IMR-90 (cell line): ENCODE results near the gene PDGFC. TPM values are rescaled to one million over a fixed set of nuclear protein-coding genes. Genes with fewer than 3 reads are reported as not detected.

Experiments
- ATAC-seq: fragments of 200-7000 bp; cut with Tn5 transposase; 2 replicates; pipeline ENCODE4 v1.9.1; 2020; ENCODE audit warnings: low read depth, mild to moderate bottlenecking, moderate library complexity
- BruUV-seq: library from RNA; stranded (reverse); fragments of 400-500 nt; replicated peaks from 2 replicates; lab custom pipeline; 2021; lab: Mats Ljungman, UMichigan
- CTCF ChIA-PET: fragments of 300-600 bp; formaldehyde crosslinking; extraction: SDS; loops from one replicate; lab custom pipeline; 2021; ENCODE audit warnings: antibody characterized with exemption; lab: Yijun Ruan, JAX
- POLR2A ChIA-PET: fragments of 300-600 bp; sonication (Branson Sonifier 250); formaldehyde crosslinking; loops from one replicate; lab custom pipeline; 2022; ENCODE audit warnings: antibody characterized with exemption; ENCODE audit not compliant: unreplicated experiment; lab: Charles Lee
- DNase-seq: peaks from one replicate; pipeline ENCODE4 v3.0.0; 2013
- H2AFZ ChIP-seq: replicated peaks from 2 replicates; pipeline ENCODE3; 2013; ENCODE audit warnings: low read length, mild to moderate bottlenecking; ENCODE audit not compliant: poor library complexity
- H2AK5ac ChIP-seq: 2 replicates; pipeline ENCODE4 v1.6.1; 2013; ENCODE audit warnings: low read depth, low read length, inconsistent platforms
- H2AK9ac ChIP-seq: replicated peaks from 2 replicates; pipeline ENCODE3; 2013; ENCODE audit warnings: mild to moderate bottlenecking, low read depth, low read length, moderate library complexity; ENCODE audit not compliant: poor library complexity
- H2BK120ac ChIP-seq: 2 replicates; pipeline ENCODE4 v1.6.1; 2013; ENCODE audit warnings: low read depth, low read length, inconsistent platforms
- H2BK15ac ChIP-seq: 3 replicates; pipeline ENCODE4 v1.6.1; 2013; ENCODE audit warnings: low read depth, low read length, inconsistent platforms
- H2BK20ac ChIP-seq: 2 replicates; pipeline ENCODE4 v1.6.1; 2013; ENCODE audit warnings: low read depth, mild to moderate bottlenecking, inconsistent platforms, low read length, moderate library complexity
- H2BK5ac ChIP-seq: 2 replicates; pipeline ENCODE4 v1.6.1; 2013; ENCODE audit warnings: mild to moderate bottlenecking, low read depth, low read length, inconsistent platforms; ENCODE audit not compliant: poor library complexity, severe bottlenecking
- H3K14ac ChIP-seq: replicated peaks from 2 replicates; pipeline ENCODE4 v1.6.1; 2013; ENCODE audit warnings: low read depth, low read length, inconsistent platforms
- H3K18ac ChIP-seq: 2 replicates; pipeline ENCODE4 v1.6.1; 2013; ENCODE audit warnings: low read depth, low read length, control low read depth
- H3K23ac ChIP-seq: 2 replicates; pipeline ENCODE4 v1.6.1; 2013; ENCODE audit warnings: low read depth, low read length, inconsistent platforms
- H3K27ac ChIP-seq: 2 replicates; pipeline ENCODE4 v1.5.1; 2013; ENCODE audit warnings: mild to moderate bottlenecking, control low read depth, low read length; ENCODE audit not compliant: insufficient read depth
- H3K27me3 ChIP-seq: 2 replicates; pipeline ENCODE4 v1.6.1; 2013; ENCODE audit warnings: low read length; ENCODE audit not compliant: control insufficient read depth, insufficient read depth
- H3K36me3 ChIP-seq: 2 replicates; pipeline ENCODE4 v1.6.1; 2013; ENCODE audit warnings: low read length, mixed read lengths; ENCODE audit not compliant: control insufficient read depth, insufficient read depth
- H3K4ac ChIP-seq: 2 replicates; pipeline ENCODE4 v1.6.1; 2013; ENCODE audit warnings: low read depth, low read length, inconsistent platforms
- H3K4me1 ChIP-seq: 2 replicates; pipeline ENCODE4 v1.6.1; 2013; ENCODE audit warnings: low read length, mixed read lengths; ENCODE audit not compliant: control insufficient read depth, insufficient read depth
- H3K4me2 ChIP-seq: 2 replicates; pipeline ENCODE4 v1.6.1; 2013; ENCODE audit warnings: low read depth, mild to moderate bottlenecking, control low read depth, low read length, moderate library complexity
- H3K4me3 ChIP-seq: 2 replicates; pipeline ENCODE4 v1.5.1; 2013; ENCODE audit warnings: low read depth, mild to moderate bottlenecking, control low read depth, low read length, moderate library complexity; ENCODE audit not compliant: insufficient read depth
- H3K56ac ChIP-seq: 2 replicates; pipeline ENCODE4 v1.6.1; 2013; ENCODE audit warnings: low read length, inconsistent platforms; ENCODE audit not compliant: insufficient read depth; ENCODE audit errors: extremely low read depth
- H3K79me1 ChIP-seq, 2 experiments: 2 replicates each; pipeline ENCODE4 v1.6.1; 2013; ENCODE audit warnings: low read length in 2 of 2, inconsistent platforms in 1 of 2, low read depth in 1 of 2
- H3K9ac ChIP-seq: 2 replicates; pipeline ENCODE4 v1.6.1; 2013; ENCODE audit warnings: low read depth, low read length, control low read depth
- H3K9me1 ChIP-seq: 2 replicates; pipeline ENCODE4 v1.6.1; 2013; ENCODE audit warnings: low read length, inconsistent platforms; ENCODE audit not compliant: insufficient read depth
- H3K9me3 ChIP-seq: 2 replicates; pipeline ENCODE4 v1.6.1; 2013; ENCODE audit warnings: low read length; ENCODE audit not compliant: control insufficient read depth, insufficient read depth
- H4K20me1 ChIP-seq: 2 replicates; pipeline ENCODE4 v1.6.1; 2013; ENCODE audit warnings: low read length, inconsistent platforms; ENCODE audit not compliant: insufficient read depth
- H4K5ac ChIP-seq: 2 replicates; pipeline ENCODE4 v1.6.1; 2013; ENCODE audit warnings: mild to moderate bottlenecking, low read depth, low read length, control low read depth
- H4K8ac ChIP-seq, 2 experiments: 2 replicates each; pipeline ENCODE4 v1.6.1; 2013; ENCODE audit warnings: low read depth in 2 of 2, low read length in 2 of 2, control low read depth in 1 of 2, inconsistent platforms in 1 of 2
- H4K91ac ChIP-seq: 2 replicates; pipeline ENCODE4 v1.6.1; 2013; ENCODE audit warnings: low read depth, low read length, inconsistent platforms; ENCODE audit not compliant: insufficient read depth
- BHLHE40 ChIP-seq: fragments of 150-350 bp; IDR thresholded peaks from 2 replicates; pipeline ENCODE4 v1.6.1; 2016; ENCODE audit warnings: mild to moderate bottlenecking, low read depth, low read length
- CEBPB ChIP-seq: IDR thresholded peaks from 2 replicates; pipeline ENCODE4 v1.6.1; 2012; ENCODE audit warnings: low read depth, low read length, improper control_type of control experiment
- CHD1 ChIP-seq: IDR thresholded peaks from 2 replicates; pipeline ENCODE4 v1.6.1; 2012; ENCODE audit warnings: low read depth, low read length, improper control_type of control experiment
- CTCF ChIP-seq: conservative IDR thresholded peaks from 2 replicates; pipeline ENCODE4 v1.5.1; 2012; ENCODE audit warnings: mild to moderate bottlenecking, low read depth, low read length, improper control_type of control experiment
- ELK1 ChIP-seq: fragments of 150-350 bp; IDR thresholded peaks from 2 replicates; pipeline ENCODE4 v1.6.1; 2016; ENCODE audit warnings: low read depth, mild to moderate bottlenecking, low read length, moderate library complexity, borderline replicate concordance
- FOS ChIP-seq: fragments of 150-350 bp; IDR thresholded peaks from 2 replicates; pipeline ENCODE4 v1.6.1; 2016; ENCODE audit warnings: low read depth, low read length
- MAFK ChIP-seq: IDR thresholded peaks from 2 replicates; pipeline ENCODE4 v1.6.1; 2012; ENCODE audit warnings: low read depth, low read length, improper control_type of control experiment
- MAZ ChIP-seq: IDR thresholded peaks from 2 replicates; pipeline ENCODE4 v1.6.1; 2012; ENCODE audit warnings: low read depth, mild to moderate bottlenecking, low read length, improper control_type of control experiment, moderate library complexity, borderline replicate concordance
- MXI1 ChIP-seq: IDR thresholded peaks from 2 replicates; pipeline ENCODE4 v1.6.1; 2012; ENCODE audit warnings: low read depth, mild to moderate bottlenecking, low read length, moderate library complexity, borderline replicate concordance
- NFE2L2 ChIP-seq: fragments of 150-350 bp; IDR thresholded peaks from 2 replicates; pipeline ENCODE4 v1.6.1; 2016; ENCODE audit warnings: low read depth, mild to moderate bottlenecking, low read length
- POLR2A ChIP-seq: IDR thresholded peaks from 2 replicates; pipeline ENCODE4 v1.6.1; 2012; ENCODE audit warnings: mild to moderate bottlenecking, low read depth, low read length
- RAD21 ChIP-seq: IDR thresholded peaks from 2 replicates; pipeline ENCODE4 v1.6.1; 2012; ENCODE audit warnings: low read length, improper control_type of control experiment
- RCOR1 ChIP-seq: IDR thresholded peaks from 2 replicates; pipeline ENCODE4 v1.6.1; 2012; ENCODE audit warnings: mild to moderate bottlenecking, low read length, improper control_type of control experiment; ENCODE audit not compliant: insufficient replicate concordance
- RFX5 ChIP-seq: IDR thresholded peaks from 2 replicates; pipeline ENCODE4 v1.8.0; 2012; ENCODE audit warnings: low read depth, mild to moderate bottlenecking, low read length, moderate library complexity
- SMC3 ChIP-seq: fragments of 150-350 bp; IDR thresholded peaks from 2 replicates; pipeline ENCODE4 v1.6.1; 2016; ENCODE audit warnings: low read depth, mild to moderate bottlenecking, antibody characterized with exemption, low read length, moderate library complexity
- USF2 ChIP-seq: fragments of 150-350 bp; IDR thresholded peaks from 2 replicates; pipeline ENCODE4 v1.6.1; 2017; ENCODE audit warnings: mild to moderate bottlenecking, antibody characterized with exemption, low read length, low read depth
- WGBS, 2 experiments: methylation state at CpG; one replicate each; pipeline versions ENCODE4 v1.1.5 to v1.1.7; 2013; ENCODE audit warnings: missing lambda C conversion rate in 2 of 2; ENCODE audit not compliant: insufficient read length in 1 of 2; ENCODE audit errors: extremely low coverage in 2 of 2; 5-methylcytosine and 5-hydroxymethylcytosine counted together
- dilution Hi-C: fragments of 300-500 bp; cut with HindIII; formaldehyde crosslinking; loops from one replicate; pipeline ENCODE4 v1.14.3; 2018; ENCODE audit warnings: low sequenced_read_pairs; ENCODE audit not compliant: unreplicated experiment
- in situ Hi-C: fragments of 300-500 bp; cut with MboI; formaldehyde crosslinking; loops from 3 replicates; pipeline ENCODE4 v1.14.3; 2019; ENCODE audit warnings: low sequenced_read_pairs, inconsistent platforms, mixed read lengths
- intact Hi-C: fragments of 100-400 bp; cut with micrococcal nuclease; formaldehyde crosslinking; loops from 2 replicates; pipeline ENCODE4 v1.10.0; 2022
- polyA plus RNA-seq, 3 experiments: library from polyadenylated mRNA; depleted of rRNA; stranded (reverse); fragments of >200 nt; gene quantifications; 2 replicates each; pipeline ENCODE4 v1.2.3, GENCODE V29; 2012; ENCODE audit warnings: low replicate concordance in 1 of 3
- total RNA-seq: library from RNA; depleted of rRNA; stranded (reverse); fragments of >200 nt; gene quantifications from 2 replicates; pipeline ENCODE4 v1.2.3, GENCODE V29; 2012

Gene PDGFC
- total and polyA plus RNA-seq, 2 of the 4 experiments (the other 2 are of a cell fraction) = 19.8 to 90.7 TPM

- no peaks in the 10 kb centered on the region for H3K27me3 ChIP-seq
- WGBS, 2 experiments = no CpG with 5 or more reads among the region's 2 CpGs
These were observed 165.9 kb downstream of the PDGFC start for GRCh38 chr4:156805696-156806095.

More at GRCh38 chr4:156805696-156806095, 165.9 kb downstream of the PDGFC start:
- Histone ChIP-seq H3K9ac (no peak overlapping the region), H4K91ac (no peak overlapping the region), H3K4me2 (no peak overlapping the region), H3K56ac (no peak overlapping the region), H3K18ac (no peak overlapping the region), H4K20me1 (no peaks in the 10 kb centered on the region), H3K14ac (no peak overlapping the region), H2BK15ac (no peak overlapping the region), H2AFZ (no peak overlapping the region), H3K4me1 (peaks cover 2% of the 10 kb centered on the region; the same call in 1 of the 2 replicates), H2AK9ac (no peak overlapping the region), H2AK5ac (no peak overlapping the region), H4K8ac (no peak overlapping the region), H3K79me1 (peaks cover 5 to 8% of the 10 kb centered on the region in 2 experiments; a peak in 2 of 4 replicates), H3K4ac (no peak overlapping the region), H2BK20ac (no peak overlapping the region), H3K36me3 (peaks cover 2% of the 10 kb centered on the region; the same call in 1 of the 2 replicates), H3K27ac (no peak overlapping the region), H3K23ac (no peak overlapping the region), H2BK5ac (no peak overlapping the region), H2BK120ac (no peak overlapping the region), H4K5ac (no peak overlapping the region), H3K9me1 (no peaks in the 10 kb centered on the region), H3K4me3 (no peak overlapping the region), H3K9me3 (no peaks in the 10 kb centered on the region)
- ChIA-PET POLR2A (no interaction called here), CTCF (no interaction called here)
- DNase-seq (no peak), ATAC-seq (no peak)
- intact Hi-C loops = no loop called here
- no TSS peak for BruUV-seq
- in situ Hi-C loops = no loop called here
- dilution Hi-C loops = no loop called here
- no peak for TF ChIP-seq CHD1
- no peak for TF ChIP-seq MAZ
- no peak for TF ChIP-seq USF2
- TF ChIP-seq ELK1 = no peak
- TF ChIP-seq RFX5 = no peak
- TF ChIP-seq RCOR1 = no peak
- TF ChIP-seq CTCF = no peak
- TF ChIP-seq FOS = no peak
- TF ChIP-seq POLR2A = no peak
- no peak for TF ChIP-seq RAD21
- no peak for TF ChIP-seq MXI1
- TF ChIP-seq BHLHE40 = no peak
- TF ChIP-seq CEBPB = no peak
- TF ChIP-seq SMC3 = no peak
- no peak for TF ChIP-seq NFE2L2
- TF ChIP-seq MAFK = no peak
